Endothelial cell of umbilical vein (primary cell): ENCODE measurements around the gene SERPINA1. TPM values are rescaled to one million over a fixed set of nuclear protein-coding genes. Genes with fewer than 3 reads are reported as not detected.

ENCODE experiments used
- BruUV-seq: library from RNA; stranded (reverse); fragments of 400-500 nt; replicated peaks from 2 replicates; lab custom pipeline; 2021; lab: Mats Ljungman, UMichigan
- CTCF ChIA-PET: fragments of 300-600, 350-600 bp; sonication (Branson Sonifier 250); formaldehyde crosslinking; loops from one replicate; lab custom pipeline; 2021; ENCODE audit warnings: antibody characterized with exemption, inconsistent platforms; lab: Charles Lee
- POLR2A ChIA-PET: fragments of 300-600, 350-600 bp; sonication (Branson Sonifier 250); formaldehyde crosslinking; loops from one replicate; lab custom pipeline; 2021; ENCODE audit warnings: antibody characterized with exemption, inconsistent platforms; lab: Charles Lee
- DNase-seq: peaks from one replicate; pipeline ENCODE4 v3.0.0-alpha.2; 2011; ENCODE audit warnings: low read depth, low spot score
- FAIRE-seq: peaks from 2 replicates; lab custom pipeline; 2011; peaks lifted over from hg19 to GRCh38; lab: Jason Lieb, UNC
- H2AFZ ChIP-seq: 2 replicates; pipeline ENCODE4 v1.6.0; 2012; ENCODE audit warnings: low read depth, low read length, control low read depth, inconsistent platforms
- H3K27ac ChIP-seq: 2 replicates; pipeline ENCODE4 v1.5.1; 2011; ENCODE audit warnings: low read depth, mild to moderate bottlenecking, control low read depth, low read length, moderate library complexity; ENCODE audit not compliant: insufficient read depth
- H3K27me3 ChIP-seq, 2 experiments: 2 replicates each; pipeline versions ENCODE4 v1.6.0 to v1.6.1; 2011; ENCODE audit warnings: low read length in 2 of 2, mixed read lengths in 1 of 2; ENCODE audit not compliant: control insufficient read depth in 2 of 2, insufficient read depth in 2 of 2
- H3K36me3 ChIP-seq, 2 experiments: 2 replicates in 1 of 2; 3 replicates in 1 of 2; pipeline ENCODE4 v1.5.1; 2011; ENCODE audit warnings: low read length in 2 of 2, mild to moderate bottlenecking in 1 of 2, moderate library complexity in 1 of 2; ENCODE audit not compliant: control insufficient read depth in 2 of 2, insufficient read depth in 2 of 2; ENCODE audit errors: extremely low read depth in 1 of 2
- H3K4me1 ChIP-seq: 3 replicates; pipeline ENCODE4 v1.5.1; 2011; ENCODE audit warnings: mild to moderate bottlenecking, low read length; ENCODE audit not compliant: control insufficient read depth, insufficient read depth; ENCODE audit errors: extremely low read depth
- H3K4me2 ChIP-seq: 2 replicates; pipeline ENCODE4 v1.6.1; 2011; ENCODE audit warnings: low read length, control low read depth, mixed read lengths; ENCODE audit not compliant: insufficient read depth
- H3K4me3 ChIP-seq, 3 experiments: fragments of 200-600 bp in 1 of 3; sonication (generic), shearing (Covaris generic) in 1 of 3; replicated peaks in 1 of 3; 2 replicates each; pipeline ENCODE4 v1.5.1; 2011 to 2016; ENCODE audit warnings: control low read depth in 3 of 3, low read length in 3 of 3, mild to moderate bottlenecking in 2 of 3, inconsistent platforms in 1 of 3, low read depth in 1 of 3, moderate library complexity in 1 of 3; ENCODE audit not compliant: insufficient read depth in 1 of 3
- H3K79me2 ChIP-seq: 2 replicates; pipeline ENCODE4 v1.6.0; 2012; ENCODE audit warnings: low read length, inconsistent platforms; ENCODE audit not compliant: control insufficient read depth, insufficient read depth
- H3K9ac ChIP-seq: replicated peaks from 2 replicates; pipeline ENCODE3; 2011; ENCODE audit warnings: low read length, control low read depth; ENCODE audit not compliant: insufficient read depth; ENCODE audit errors: extremely low read depth
- H3K9me1 ChIP-seq: replicated peaks from 3 replicates; pipeline ENCODE4 v1.6.0; 2011; ENCODE audit warnings: mild to moderate bottlenecking, low read length; ENCODE audit not compliant: control insufficient read depth, insufficient read depth; ENCODE audit errors: extremely low read depth
- H3K9me3 ChIP-seq: replicated peaks from 2 replicates; pipeline ENCODE4 v1.5.1; 2012; ENCODE audit warnings: low read length, inconsistent platforms; ENCODE audit not compliant: control insufficient read depth, insufficient read depth
- H4K20me1 ChIP-seq: replicated peaks from 2 replicates; pipeline ENCODE3; 2011; ENCODE audit warnings: mild to moderate bottlenecking, low read length; ENCODE audit not compliant: control insufficient read depth, insufficient read depth; ENCODE audit errors: extremely low read depth
- EZH2 ChIP-seq: IDR thresholded peaks from 2 replicates; pipeline ENCODE4 v1.6.1; 2012; ENCODE audit warnings: borderline replicate concordance, low read depth, mild to moderate bottlenecking, moderate library complexity, low read length, inconsistent platforms; ENCODE audit not compliant: severe bottlenecking
- FOS ChIP-seq: IDR thresholded peaks from 2 replicates; pipeline ENCODE4 v1.6.1; 2011; ENCODE audit warnings: mild to moderate bottlenecking, low read length, moderate library complexity, borderline replicate concordance; ENCODE audit not compliant: insufficient read depth
- GATA2 ChIP-seq: IDR thresholded peaks from 2 replicates; pipeline ENCODE4 v1.7.0; 2011; ENCODE audit warnings: low read depth, mild to moderate bottlenecking, moderate library complexity, mixed read lengths, low read length; ENCODE audit not compliant: insufficient read length, insufficient read depth
- JUN ChIP-seq: IDR thresholded peaks from 2 replicates; pipeline ENCODE4 v1.6.1; 2011; ENCODE audit warnings: borderline replicate concordance, low read depth; ENCODE audit not compliant: insufficient read length, insufficient read depth
- MYC ChIP-seq: IDR thresholded peaks from one replicate; pipeline ENCODE4 v1.6.1; 2011; ENCODE audit warnings: mild to moderate bottlenecking, low read depth, low read length
- POLR2A ChIP-seq: IDR thresholded peaks from 2 replicates; pipeline ENCODE4 v1.6.1; 2012; ENCODE audit warnings: low read depth, mild to moderate bottlenecking, control low read depth, low read length
- POLR2AphosphoS5 ChIP-seq: IDR thresholded peaks from 2 replicates; pipeline ENCODE4 v1.6.1; 2012; ENCODE audit warnings: low read depth, mild to moderate bottlenecking, control low read depth, low read length, moderate library complexity; ENCODE audit not compliant: insufficient read depth
- dilution Hi-C: fragments of 300-500 bp; cut with MboI; formaldehyde crosslinking; loops from one replicate; pipeline ENCODE4 v1.15.0; 2019; ENCODE audit warnings: low sequenced_read_pairs; ENCODE audit not compliant: extremely low pct_ligation_motif_present
- intact Hi-C: fragments of 100-400 bp; cut with micrococcal nuclease; formaldehyde crosslinking; loops from one replicate; pipeline ENCODE4 v1.10.0; 2022
- polyA plus RNA-seq, 4 experiments: library from polyadenylated mRNA; depleted of rRNA in 3 of 4; stranded (reverse) in 3 of 4; unstranded in 1 of 4; fragments of >200 nt; gene quantifications; 2 replicates each; pipeline versions ENCODE4 v1.2.1 to v1.2.3, GENCODE V29; 2011 to 2012; ENCODE audit warnings: missing spikeins in 1 of 4
- total RNA-seq: library from RNA; stranded (reverse); gene quantifications from 2 replicates; pipeline ENCODE4 v1.2.3, GENCODE V29; 2021
- TF ChIP-seq, protein P1 (sequence below), 2 donors: IDR thresholded peaks; 1 replicate in 1 of 2; 2 replicates in 1 of 2; pipeline ENCODE4 v1.5.1; 2011; ENCODE audit warnings: low read length in 2 of 2, mild to moderate bottlenecking in 2 of 2, moderate library complexity in 2 of 2, control low read depth in 1 of 2, inconsistent platforms in 1 of 2, low read depth in 1 of 2; ENCODE audit not compliant: insufficient read depth in 1 of 2; ENCODE audit errors: extremely low read depth in 1 of 2
- TF ChIP-seq, protein P2 (sequence below): IDR thresholded peaks from 2 replicates; pipeline ENCODE4 v1.6.1; 2011; ENCODE audit not compliant: insufficient read depth, insufficient read length

The SERPINA1 gene
- total and polyA plus RNA-seq, 2 donors (not counting 3 experiments of a cell fraction or from before 2014, with no cell fraction given): not detected

DNA sequence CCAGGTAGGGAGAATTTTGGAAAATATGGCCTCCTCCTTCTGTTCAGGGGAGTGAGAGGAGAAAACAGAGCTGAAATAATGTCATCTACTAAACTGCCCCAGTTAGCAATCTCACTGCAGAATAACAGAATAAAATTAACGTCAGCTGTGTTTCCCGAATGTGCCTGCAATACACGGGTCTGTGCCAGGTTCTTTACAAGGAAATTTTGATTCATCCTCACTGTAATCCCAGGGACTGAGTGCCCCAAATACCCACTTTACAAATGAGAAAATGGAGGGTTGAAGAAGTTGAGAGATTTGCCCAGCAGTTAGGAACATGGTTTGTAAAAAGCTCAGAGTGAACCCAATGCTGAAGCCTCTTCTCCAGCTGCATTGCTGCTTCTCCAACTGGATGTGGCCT, 44.0 kb downstream of the SERPINA1 start:
- H3K79me2 ChIP-seq: no peaks in the 10 kb centered on the region
- TF ChIP-seq, protein P1, sequence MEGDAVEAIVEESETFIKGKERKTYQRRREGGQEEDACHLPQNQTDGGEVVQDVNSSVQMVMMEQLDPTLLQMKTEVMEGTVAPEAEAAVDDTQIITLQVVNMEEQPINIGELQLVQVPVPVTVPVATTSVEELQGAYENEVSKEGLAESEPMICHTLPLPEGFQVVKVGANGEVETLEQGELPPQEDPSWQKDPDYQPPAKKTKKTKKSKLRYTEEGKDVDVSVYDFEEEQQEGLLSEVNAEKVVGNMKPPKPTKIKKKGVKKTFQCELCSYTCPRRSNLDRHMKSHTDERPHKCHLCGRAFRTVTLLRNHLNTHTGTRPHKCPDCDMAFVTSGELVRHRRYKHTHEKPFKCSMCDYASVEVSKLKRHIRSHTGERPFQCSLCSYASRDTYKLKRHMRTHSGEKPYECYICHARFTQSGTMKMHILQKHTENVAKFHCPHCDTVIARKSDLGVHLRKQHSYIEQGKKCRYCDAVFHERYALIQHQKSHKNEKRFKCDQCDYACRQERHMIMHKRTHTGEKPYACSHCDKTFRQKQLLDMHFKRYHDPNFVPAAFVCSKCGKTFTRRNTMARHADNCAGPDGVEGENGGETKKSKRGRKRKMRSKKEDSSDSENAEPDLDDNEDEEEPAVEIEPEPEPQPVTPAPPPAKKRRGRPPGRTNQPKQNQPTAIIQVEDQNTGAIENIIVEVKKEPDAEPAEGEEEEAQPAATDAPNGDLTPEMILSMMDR (IDR thresholded peaks at IDR 0.05; ENCODE audit: extremely low read depth in 1 of 2, insufficient read depth in 1 of 2, low read depth in 1 of 2, low read length in 2 of 2): no peak
- H3K27ac ChIP-seq: no peak overlapping the region
- intact Hi-C loops (no loop called here), dilution Hi-C loops (no loop called here)
- FAIRE-seq (no peak), DNase-seq (no peak)
- ChIA-PET CTCF (no interaction called here), POLR2A (no interaction called here)
- H4K20me1 ChIP-seq: no peaks in the 10 kb centered on the region
- no peaks in the 10 kb centered on the region for H3K4me1 ChIP-seq
- H3K9me1 ChIP-seq: no peaks in the 10 kb centered on the region
- no peak overlapping the region for H3K9ac ChIP-seq
- no peak overlapping the region for H2AFZ ChIP-seq
- BruUV-seq: no TSS peak
- no peaks in the 10 kb centered on the region for H3K9me3 ChIP-seq
- H3K4me3 ChIP-seq: no peak overlapping the region
- H3K4me2 ChIP-seq: no peak overlapping the region
- H3K27me3 ChIP-seq: no peaks in the 10 kb centered on the region
- H3K36me3 ChIP-seq: no peaks in the 10 kb centered on the region

- DNase-seq (no peak), FAIRE-seq (no peak)
- dilution Hi-C loops: no loop called here
- intact Hi-C loops: no loop called here
- H3K9me1 ChIP-seq: no peaks in the 10 kb centered on the region
- H3K9me3 ChIP-seq: no peaks in the 10 kb centered on the region
- H2AFZ ChIP-seq: no peak overlapping the region
- H4K20me1 ChIP-seq: no peaks in the 10 kb centered on the region
- no TSS peak for BruUV-seq
- no peak overlapping the region for H3K4me3 ChIP-seq
- TF ChIP-seq GATA2: no peak
- TF ChIP-seq POLR2A: no peak
- no peak for TF ChIP-seq FOS
- TF ChIP-seq POLR2AphosphoS5: no peak
- TF ChIP-seq JUN: no peak
- TF ChIP-seq MYC: no peak
- TF ChIP-seq, protein P1 (IDR thresholded peaks at IDR 0.05; ENCODE audit: extremely low read depth in 1 of 2, insufficient read depth in 1 of 2, low read depth in 1 of 2, low read length in 2 of 2): no peak
- TF ChIP-seq, protein P2, sequence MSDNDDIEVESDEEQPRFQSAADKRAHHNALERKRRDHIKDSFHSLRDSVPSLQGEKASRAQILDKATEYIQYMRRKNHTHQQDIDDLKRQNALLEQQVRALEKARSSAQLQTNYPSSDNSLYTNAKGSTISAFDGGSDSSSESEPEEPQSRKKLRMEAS: no peak
- TF ChIP-seq EZH2: no peak
- H3K4me2 ChIP-seq: no peak overlapping the region
- CTCF ChIA-PET: interaction anchor here (0.6 kb wide), 1 partner anchor 942 kb away, joined by 4 read pairs; no protein-coding TSS in a partner anchor
- no peaks in the 10 kb centered on the region for H3K27me3 ChIP-seq
- POLR2A ChIA-PET: no interaction called here
- H3K79me2 ChIP-seq: no peaks in the 10 kb centered on the region
- H3K36me3 ChIP-seq: no peaks in the 10 kb centered on the region
- no peaks in the 10 kb centered on the region for H3K4me1 ChIP-seq
- no peak overlapping the region for H3K27ac ChIP-seq
- H3K9ac ChIP-seq: no peak overlapping the region
Measured at GRCh38 chr14:94343238-94344005, 45.0 kb downstream of the SERPINA1 start.
